ENCODE results near the gene TMEM17.

Gene TMEM17

DNA sequence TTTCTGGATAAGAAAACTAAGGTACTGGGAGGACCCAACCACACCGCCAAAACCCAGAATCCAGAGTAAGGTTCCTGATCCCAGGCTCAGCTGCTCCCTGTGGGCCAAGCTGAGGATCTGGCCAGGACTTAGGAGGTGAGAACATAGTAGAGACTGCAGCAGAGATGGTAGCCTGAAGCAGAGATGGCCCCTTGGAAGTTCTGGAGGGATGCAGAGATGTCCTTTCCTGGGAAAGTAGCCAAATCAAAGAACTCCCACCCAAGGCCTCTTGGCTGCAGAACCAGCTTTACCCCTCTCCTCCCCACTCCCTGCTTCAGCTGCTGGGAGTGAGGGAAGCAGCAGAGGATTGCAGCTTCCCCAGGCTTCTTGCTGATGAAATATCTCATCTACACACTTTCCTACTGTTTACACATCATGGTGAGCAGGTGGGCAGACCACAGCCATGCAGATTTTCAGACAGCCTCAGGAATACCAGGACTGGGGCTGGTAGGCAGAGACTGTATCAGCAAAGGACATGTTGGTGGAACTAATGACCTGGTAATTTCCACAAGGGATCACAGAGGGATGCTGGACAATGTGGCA, 32.7 kb downstream of the TMEM17 start:
- no peak for DNase-seq (ENCODE audit: low read depth in 1 of 2, low spot score in 1 of 2)

DNA sequence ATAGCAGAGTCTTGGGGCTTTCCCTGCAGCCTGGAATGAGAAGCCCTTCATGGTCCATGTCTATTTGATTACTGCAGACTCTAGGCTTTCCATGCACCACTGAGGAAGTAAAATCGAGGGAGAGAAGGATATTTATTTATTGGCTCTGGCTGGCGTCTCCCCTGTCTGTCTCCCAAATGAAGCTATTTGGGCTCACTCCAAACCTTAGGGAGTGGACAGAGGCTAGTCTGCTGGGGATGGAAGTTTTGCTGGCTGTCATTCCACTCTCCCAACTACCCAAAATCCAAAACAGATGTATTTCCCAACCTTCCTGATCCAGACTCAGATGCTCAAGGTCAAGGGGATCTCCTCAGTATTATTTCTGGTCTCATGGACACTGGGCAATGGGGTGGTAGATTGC, 33.7 kb downstream of the TMEM17 start:
- DNase-seq (ENCODE audit: low read depth in 1 of 2, low spot score in 1 of 2): no peak

DNA sequence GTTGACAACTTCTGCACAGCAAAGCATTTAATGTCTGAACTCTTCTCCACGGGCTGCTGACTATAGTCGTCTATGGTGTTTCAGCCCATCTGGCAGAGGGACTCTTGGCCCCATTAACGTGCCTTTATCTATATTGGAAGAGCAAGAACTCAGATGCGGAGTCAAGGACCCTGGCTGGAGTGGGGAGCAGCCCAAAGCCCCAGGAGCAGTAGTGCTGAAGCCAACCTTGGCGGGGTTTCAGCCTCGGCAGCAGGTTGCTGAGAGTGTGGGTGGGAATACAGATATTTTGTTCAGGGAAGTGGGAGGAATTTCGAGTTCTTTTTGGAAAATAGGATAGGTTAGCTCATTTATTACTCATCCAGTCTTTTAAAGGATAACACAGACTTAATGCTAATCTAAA, 34.2 kb downstream of the TMEM17 start:
- DNase-seq (ENCODE audit: low read depth in 1 of 2, low spot score in 1 of 2): no peak

DNA sequence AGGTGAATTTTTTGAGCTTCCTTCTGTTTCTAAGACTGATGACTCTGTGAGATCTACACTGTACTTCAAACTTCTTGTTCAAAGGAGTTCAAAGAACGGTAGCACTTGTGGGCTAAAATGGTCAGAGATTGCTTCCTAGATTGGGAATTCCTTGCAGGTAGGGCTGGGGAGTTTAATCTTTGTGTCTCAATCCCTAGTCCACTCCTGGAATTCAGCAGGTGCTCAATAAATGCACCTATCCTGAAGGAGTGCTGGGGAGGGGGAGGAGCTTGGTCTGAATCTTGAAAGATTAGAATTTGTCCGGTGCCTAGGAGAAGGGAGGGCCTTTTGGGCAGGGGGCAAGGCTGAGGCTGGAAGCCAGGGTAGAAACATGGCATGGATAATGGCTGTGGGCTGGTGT, 34.6 kb downstream of the TMEM17 start:
- DNase-seq (ENCODE audit: low read depth in 1 of 2, low spot score in 1 of 2): no peak

DNA sequence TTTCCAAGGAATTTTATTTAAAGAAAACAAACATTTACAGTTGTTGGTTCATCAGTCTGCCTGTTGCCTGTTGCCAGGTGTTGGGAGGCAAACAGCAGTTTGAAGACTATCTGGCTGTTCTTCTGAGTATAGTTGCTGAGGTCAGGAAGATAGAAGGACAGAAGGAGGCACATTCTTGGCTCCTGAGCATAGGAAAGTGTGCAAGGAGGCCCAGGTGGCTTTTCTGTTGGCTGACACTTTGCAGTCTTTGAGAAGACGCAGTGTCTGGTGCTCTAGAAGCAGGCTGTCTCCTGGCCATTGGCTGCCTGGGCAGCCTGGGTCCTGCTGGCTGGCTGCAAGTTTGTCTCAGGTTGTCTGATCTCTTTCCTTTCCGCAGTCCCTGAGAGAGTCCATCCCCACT, 36.4 kb downstream of the TMEM17 start:
- DNase-seq (ENCODE audit: low read depth in 1 of 2, low spot score in 1 of 2): no peak

DNA sequence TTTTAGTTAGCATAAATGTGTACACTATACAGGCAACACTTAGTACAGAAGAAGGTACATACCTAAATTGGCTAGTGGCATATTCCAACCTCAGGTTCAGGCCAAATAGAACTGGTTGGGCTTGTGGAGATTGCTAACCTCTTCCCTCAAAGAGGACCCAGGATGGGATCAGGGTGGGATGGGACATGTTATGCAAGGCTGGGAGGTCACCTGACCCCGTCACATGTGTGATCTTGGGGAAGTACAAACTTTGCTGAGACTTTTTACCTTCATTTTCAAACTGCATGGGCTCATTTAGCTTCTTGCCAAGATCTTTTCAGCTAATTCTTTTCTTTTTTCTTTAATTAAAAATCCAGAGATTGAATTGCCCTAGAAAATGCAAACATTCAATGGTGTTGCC, 36.9 kb downstream of the TMEM17 start:
- no peak for DNase-seq (ENCODE audit: low read depth in 1 of 2, low spot score in 1 of 2)

DNA sequence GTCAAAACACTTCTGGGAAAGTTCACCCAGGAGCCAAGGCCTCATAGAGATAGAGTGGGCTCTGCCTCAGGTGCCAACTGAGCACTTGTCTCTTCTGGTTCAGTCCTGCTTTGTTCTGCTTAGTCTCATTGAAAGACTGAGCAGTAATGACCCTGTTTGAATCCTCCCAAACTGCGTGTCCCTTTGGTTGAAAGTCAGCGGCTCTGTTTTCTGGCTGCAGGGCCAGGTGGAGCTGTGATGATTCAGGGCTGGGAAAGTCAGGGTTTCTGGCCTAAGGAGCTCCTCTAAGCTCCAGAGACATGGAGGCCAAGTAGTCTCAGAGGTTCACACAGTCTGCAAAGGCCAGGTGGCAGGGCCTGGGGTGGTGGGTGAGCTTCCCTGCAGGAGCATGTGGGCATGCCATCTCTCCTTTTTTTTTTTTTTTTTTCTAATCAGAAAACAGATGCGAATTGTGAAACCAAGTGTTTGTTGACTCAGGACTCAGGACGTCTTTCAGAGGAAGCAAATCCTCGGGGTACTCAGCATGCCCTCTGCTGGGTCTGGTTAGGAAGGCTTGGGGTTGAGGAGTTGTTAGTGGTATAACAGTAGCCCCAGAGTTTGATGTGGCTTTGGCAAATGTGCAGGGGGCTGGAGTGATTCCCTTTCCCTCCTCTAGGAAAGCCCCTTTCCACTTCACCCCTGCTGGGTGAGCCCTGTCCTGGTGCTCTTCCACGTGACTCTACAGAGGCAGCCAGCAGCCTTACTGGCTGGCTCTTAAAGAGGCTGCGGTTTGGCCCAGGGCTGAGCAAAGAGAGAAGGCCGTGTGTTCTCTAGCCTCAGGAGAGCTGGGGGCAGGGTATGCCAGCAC, 38.3 kb downstream of the TMEM17 start:
- no peak for DNase-seq (ENCODE audit: low read depth in 1 of 2, low spot score in 1 of 2)

DNA sequence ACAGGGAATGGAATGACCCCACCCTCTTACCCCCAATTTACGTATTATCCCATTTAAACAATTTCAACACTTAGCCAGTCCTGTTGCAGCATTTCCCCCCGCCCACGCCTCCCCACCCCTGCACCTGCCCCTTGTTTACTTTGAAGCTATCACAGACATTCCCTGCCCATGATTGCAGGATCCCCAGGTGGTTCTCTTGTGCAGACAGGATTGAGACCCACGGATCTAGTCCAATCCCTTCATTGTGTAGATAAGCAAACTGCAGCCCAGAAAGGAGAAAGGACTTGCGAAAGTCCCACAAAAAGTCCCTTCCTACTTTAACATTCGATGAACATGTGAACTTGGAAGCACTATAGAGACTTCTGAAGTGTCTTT, 38.9 kb downstream of the TMEM17 start:
- DNase-seq (ENCODE audit: low read depth in 1 of 2, low spot score in 1 of 2): no peak

DNA sequence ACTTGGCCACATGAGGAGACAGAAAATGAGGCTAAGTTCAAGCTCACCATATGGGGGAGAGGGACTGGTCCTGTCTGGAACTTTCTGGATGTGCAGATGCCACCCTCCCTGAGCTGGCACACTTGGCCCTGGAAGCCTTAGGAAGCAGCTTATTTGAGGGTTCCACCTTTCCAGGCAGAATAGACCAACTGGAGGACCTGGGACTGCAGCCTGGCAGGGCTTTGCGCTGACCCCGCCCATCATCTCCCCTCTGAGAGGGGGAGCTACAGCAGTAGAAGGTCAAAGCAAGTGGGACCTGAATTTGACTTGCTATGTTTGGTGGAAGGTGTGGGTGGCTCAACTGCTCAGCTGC, 39.5 kb downstream of the TMEM17 start:
- no peak for DNase-seq (ENCODE audit: low read depth in 1 of 2, low spot score in 1 of 2)

DNA sequence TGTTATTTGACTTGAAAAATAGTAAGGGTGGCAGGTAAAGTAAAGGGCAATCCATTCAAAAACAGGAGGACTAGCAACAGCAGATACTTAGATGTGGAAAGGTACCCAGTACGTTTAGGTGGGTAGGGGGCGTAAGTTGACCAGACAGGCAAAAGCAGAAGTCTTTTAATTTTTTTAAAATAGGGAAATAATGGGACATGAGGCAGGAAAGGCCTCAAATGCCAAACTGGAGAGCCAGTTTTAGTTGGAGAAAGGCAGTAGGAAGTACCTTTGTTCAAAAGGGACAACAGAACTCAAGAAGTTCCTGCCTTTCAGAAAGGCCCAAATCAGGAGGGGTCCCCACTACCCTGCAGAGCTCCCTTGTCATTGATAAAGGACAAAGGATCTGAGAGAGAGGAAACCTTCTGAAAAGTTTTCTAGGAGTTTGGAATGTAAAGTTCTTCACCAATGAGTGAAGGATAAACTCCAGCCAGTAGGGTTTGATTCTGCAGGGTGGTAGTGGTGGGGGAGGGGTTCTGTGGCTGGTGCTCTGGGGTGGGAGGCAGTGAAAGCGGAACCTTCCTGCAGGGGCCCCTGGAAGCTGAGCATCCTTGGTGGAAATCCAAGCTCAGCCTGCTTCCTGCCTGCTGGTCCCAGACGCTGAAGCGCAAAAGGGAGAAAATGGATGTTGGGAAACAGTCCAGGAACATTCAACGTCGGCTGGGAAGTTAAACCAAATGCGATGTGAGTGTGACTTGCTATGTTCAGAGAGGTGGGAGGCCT, 40.1 kb downstream of the TMEM17 start:
- DNase-seq (ENCODE audit: low read depth in 1 of 2, low spot score in 1 of 2): no peak

DNA sequence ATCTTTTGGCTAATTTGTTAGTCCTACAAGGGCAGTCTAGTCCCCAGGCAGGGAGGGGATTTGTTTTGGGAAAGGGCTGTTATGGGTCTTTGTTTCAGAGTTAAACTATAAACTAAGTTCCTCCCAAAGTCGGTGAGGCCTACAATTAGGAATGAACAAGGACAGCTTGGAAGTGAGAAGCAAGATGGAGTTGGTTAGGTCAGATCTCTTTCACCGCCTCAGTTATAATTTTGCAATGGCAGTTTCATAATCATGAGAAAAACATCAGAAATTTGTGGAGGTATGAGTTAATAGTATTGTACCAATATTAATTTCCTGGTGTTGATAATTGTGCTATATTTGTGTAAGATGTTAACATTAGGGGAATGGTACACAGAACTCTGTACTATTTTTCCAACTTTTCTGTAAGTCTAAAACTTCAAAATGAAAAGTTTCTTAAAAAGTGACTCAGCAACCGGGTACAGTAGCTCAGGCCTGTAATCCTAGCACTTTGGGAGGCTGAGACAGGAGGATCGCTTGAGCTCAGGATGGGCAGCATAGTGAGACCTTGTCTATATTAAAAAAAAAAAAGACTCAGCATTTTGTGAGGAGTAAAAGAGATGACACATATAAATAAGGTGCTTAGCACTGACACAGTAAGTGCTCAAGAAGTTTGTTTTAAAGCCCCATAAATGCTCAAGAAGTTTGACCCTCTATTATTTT, 40.8 kb downstream of the TMEM17 start:
- DNase-seq (ENCODE audit: low read depth in 1 of 2, low spot score in 1 of 2): no peak

DNA sequence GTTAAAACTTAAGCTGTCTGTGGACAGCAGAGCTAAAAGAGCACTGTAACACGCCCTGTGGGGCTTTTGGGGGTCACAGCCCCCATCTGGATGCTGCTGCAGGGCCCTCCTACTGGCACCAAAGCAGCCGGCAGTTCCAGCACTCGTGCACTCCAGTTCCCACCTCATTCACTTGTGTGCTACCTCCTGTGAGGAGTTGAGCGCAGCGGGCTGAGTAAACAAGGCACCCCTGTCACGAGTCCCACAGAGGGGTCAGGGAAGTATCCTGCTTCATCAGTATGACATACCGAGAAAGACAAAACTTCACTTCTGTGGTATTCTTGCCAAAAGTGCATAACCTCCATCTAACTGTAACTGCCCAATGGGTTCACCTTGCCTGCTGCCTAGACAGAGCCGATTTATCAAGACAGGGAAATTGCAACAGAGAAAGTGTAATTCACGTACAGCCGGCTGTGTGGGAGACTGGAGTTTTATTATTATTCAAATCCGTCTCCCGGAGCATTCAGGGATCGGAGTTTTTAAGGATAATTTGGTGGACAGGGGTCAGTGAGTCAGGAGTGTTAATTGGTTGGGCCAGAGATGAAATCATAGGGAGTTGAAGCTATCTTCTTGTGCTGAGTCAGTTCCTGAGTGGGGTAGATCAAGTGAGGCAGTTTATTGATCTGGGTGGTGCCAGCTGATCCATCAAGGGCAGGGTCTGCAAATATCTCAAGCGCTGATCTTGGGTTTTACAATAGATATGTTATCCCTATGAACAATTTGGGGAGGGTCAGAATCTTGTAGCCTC, 41.6 kb downstream of the TMEM17 start:
- no peak for DNase-seq (ENCODE audit: low read depth in 1 of 2, low spot score in 1 of 2)

DNA sequence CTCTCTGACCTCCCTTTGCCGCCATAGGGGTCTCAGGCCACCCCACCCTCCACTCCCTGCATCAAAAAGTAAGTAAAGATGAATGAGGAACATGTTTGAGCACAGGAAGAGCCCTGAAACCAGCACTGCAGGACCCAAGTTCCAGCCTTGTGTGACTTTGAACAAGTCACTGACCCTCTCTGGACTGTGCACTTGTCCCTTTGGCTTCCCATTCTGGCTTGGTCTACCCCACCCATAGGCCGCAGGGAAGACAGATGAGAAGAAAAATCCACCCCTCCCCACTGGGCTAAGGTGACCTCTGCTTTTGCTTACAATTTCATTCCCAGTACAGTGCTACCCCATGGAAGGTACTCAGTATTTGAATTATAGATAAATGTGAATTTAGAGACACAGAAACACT, 43.8 kb downstream of the TMEM17 start:
- DNase-seq (ENCODE audit: low read depth in 1 of 2, low spot score in 1 of 2): no peak

DNA sequence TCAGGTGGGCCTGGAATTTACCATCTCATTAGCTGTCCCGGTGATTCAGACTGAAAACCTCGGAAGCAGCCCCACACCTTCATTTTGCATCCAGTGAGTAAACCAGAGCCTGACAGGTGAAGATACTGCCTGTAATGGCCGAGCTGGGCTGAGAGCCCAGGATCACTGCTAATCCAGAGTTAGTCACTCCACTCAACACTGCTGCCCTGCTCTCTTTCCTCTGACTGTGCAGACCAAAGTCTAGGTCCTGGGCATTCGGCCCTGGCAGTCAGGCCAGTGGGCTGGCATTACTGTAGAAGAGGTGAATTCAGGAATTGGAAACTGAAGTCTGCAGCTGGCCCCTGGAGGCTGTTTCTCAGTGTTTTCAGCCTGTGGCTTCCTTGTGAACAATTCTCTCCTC, 44.3 kb downstream of the TMEM17 start:
- DNase-seq (ENCODE audit: low read depth in 1 of 2, low spot score in 1 of 2): no peak

DNA sequence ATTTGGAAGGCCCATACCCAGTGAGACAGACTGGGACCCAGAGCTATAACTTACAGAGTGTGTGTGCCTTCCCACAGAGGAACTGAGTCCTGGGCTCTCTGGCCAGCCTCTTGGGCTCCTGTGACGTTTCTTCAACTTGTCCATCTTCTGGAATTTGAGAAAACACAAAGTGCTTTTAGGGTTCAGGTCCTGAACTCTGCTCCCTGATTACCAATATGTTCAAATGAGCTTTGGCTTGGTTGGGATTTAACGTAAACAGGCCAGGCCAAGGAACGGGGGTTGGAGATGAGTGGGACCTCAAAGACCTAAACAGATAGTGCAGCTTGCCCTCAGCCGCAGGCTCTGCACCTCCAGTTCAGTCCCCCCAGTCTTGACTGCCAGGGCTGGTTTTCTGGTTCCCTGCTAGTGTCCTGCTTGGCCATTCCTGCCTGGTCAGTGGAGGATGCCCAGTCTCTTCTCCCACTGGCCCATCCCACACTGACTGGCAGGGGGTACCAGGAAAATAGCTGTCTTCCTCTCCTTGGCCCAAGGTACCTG, 44.9 kb downstream of the TMEM17 start:
- DNase-seq (ENCODE audit: low read depth in 1 of 2, low spot score in 1 of 2): no peak

DNA sequence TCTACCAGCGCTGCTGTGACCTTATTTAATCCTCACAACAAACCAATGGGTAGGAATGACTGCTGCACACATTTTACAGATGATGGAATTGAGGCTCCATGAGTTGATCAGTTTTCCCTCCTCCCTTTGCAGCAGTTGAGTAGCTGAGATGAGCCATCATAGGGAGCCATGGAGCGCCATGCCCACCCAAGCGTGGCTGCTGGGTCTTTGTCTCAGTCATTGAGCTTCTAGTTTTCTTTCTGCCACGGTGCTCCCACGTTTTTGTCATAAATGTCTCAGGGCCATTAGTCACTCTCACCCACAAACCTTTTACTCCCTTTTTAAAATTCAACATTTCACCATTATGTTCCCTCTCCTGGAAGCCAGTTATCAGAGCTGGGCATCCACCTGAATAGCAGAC, 45.8 kb downstream of the TMEM17 start:
- DNase-seq (ENCODE audit: low read depth in 1 of 2, low spot score in 1 of 2): no peak

DNA sequence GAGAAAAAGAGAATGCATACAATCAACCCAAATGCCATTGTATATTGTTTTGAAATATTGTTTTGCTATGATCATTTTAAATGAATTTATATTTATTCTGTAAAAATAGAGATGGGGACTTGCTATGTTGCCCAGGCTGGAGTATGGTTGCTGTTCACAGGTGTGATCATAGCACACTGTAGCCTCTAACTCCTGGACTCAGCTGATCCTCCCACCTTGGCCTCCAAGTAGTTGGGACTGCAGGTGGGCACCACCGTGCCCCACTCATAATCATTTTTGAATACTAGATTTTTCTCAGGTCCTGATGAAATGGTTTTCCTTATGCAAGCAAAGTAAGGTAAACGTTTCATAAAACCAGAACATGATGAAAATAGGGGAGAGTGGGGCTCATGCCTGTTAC, 46.3 kb downstream of the TMEM17 start:
- DNase-seq (ENCODE audit: low read depth in 1 of 2, low spot score in 1 of 2): no peak

DNA sequence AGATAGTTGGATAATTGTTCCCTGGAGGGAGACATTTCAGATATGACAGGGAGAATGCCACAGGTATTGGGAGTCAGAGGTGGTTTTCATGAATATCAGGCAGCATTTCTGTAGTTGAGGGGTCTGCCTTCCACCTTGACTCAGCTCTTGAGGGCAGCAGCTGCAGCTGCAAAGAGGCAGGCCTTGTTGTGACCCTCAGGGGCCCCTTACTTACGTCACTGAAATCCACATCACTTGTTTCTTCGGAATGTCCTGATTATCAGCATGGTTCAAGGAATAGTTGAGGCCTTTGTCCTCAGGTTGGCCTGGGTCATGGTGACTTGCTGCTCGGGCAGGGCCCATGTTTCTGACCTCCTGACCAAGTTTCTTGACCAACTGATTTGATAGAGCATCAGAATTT, 46.9 kb downstream of the TMEM17 start:
- DNase-seq (ENCODE audit: low read depth in 1 of 2, low spot score in 1 of 2): no peak

DNA sequence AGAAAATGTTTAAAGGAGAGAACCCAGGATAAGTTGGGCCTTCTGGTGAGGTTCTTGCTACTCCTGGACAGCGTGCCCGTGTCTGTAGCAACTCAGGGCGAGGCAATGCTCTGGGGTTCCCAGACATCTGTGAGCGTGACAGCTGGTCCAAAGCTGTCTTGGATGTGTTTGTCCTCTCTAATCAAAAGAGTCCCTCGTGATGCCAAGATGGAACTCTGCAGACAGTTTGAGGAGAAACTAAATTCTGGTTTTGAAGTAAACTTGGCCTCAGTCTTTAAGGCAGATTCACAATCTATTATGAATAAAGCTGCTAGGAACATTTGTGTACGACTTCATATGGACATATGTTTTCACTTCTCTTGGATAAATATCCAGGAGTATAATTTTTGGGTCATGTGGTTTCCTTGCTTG, 47.3 kb downstream of the TMEM17 start:
- DNase-seq (ENCODE audit: low read depth in 1 of 2, low spot score in 1 of 2): no peak

DNA sequence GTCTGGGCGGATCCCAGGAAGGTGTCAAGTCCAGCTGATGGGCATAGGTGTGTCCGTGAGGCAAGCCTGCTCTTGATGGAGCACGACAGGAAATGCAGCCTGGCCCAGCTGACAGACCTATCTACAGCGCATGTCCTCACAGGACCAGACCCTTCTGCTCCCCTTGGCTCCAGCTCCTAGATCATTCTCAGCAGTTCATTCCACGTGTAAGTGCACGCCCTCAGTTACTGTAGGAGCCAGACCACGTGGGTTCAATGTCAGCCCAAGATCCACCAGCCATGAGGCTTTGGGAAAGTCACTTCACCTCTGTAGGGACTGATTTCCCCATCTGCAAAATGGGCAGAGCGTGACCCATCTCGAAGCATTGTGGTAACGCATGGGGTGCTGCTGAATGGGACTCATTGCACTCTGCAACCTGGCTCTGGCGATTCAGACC, 47.8 kb downstream of the TMEM17 start:
- DNase-seq (ENCODE audit: low read depth in 1 of 2, low spot score in 1 of 2): no peak

DNA sequence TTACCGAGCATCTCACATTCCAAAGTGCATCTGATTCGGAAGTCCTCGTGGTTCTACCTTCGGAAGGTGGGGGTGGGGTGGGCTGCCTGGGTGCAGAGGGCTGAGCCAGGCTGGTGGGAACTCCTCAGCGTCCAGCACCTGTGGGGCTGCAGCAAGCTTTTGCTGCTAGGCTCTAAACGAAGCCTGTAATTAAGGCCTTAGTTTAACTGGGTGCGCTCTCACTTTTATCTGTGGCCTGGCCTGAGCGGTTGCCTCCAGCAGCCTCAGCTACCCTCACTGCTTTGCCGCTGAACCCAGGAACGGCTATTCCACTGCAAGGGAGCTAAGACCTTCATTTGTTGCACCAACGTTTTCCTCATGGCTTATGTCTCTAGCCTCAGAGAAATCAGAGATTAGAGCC, 48.4 kb downstream of the TMEM17 start:
- DNase-seq (ENCODE audit: low read depth in 1 of 2, low spot score in 1 of 2): no peak
